ENCODE measurements around the gene STOML3.

STOML3 gene

GRCh38 chr13:38979891-38980749, 10.5 kb downstream of the STOML3 start:
- DNase-seq: peak; percentile 83 to 87

GRCh38 chr13:38970380-38971051, 20.1 kb downstream of the STOML3 start:
- DNase-seq: no peak

GRCh38 chr13:38969187-38969586, 21.4 kb downstream of the STOML3 start:
- no peak for DNase-seq

- DNase-seq: no peak
Measured at GRCh38 chr13:38967446-38967845, 23.2 kb downstream of the STOML3 start.

- DNase-seq: no peak
Measured at GRCh38 chr13:38965281-38965680, 25.4 kb downstream of the STOML3 start.

- DNase-seq: no peak
Measured at GRCh38 chr13:38960175-38960574, 30.5 kb downstream of the STOML3 start.

GRCh38 chr13:38957794-38958592, 32.6 kb downstream of the STOML3 start:
- no peak for DNase-seq

GRCh38 chr13:38954844-38955243, 35.8 kb downstream of the STOML3 start:
- no peak for DNase-seq

GRCh38 chr13:38954291-38954690, 36.3 kb downstream of the STOML3 start:
- no peak for DNase-seq

GRCh38 chr13:38952827-38953226, 37.8 kb downstream of the STOML3 start:
- DNase-seq: peak in 1 of 2 experiments; percentile 33

- peak; percentile 18 to 19 for DNase-seq
Measured at GRCh38 chr13:38951525-38952313, 38.9 kb downstream of the STOML3 start.

- DNase-seq: no peak
Measured at GRCh38 chr13:38950987-38951386, 39.6 kb downstream of the STOML3 start.

- no peak for DNase-seq
Measured at GRCh38 chr13:38947054-38947453, 43.6 kb downstream of the STOML3 start.

- DNase-seq: no peak
Measured at GRCh38 chr13:38944219-38944618, 46.4 kb downstream of the STOML3 start.

- DNase-seq: no peak
Measured at GRCh38 chr13:38943231-38943630, 47.4 kb downstream of the STOML3 start.

GRCh38 chr13:38941353-38941945, 49.2 kb downstream of the STOML3 start:
- DNase-seq: no peak

- no peak for DNase-seq
Measured at GRCh38 chr13:38933786-38934185, 56.8 kb downstream of the STOML3 start.

- DNase-seq: no peak
Measured at GRCh38 chr13:38922170-38922569, 68.5 kb downstream of the STOML3 start.

GRCh38 chr13:38921081-38921480, 69.5 kb downstream of the STOML3 start:
- no peak for DNase-seq
